Measurements from ENCODE around the gene SPP2.
A peak's percentile ranks its signal among the peaks of the same experiment; 100 is the strongest.

The SPP2 gene

DNA sequence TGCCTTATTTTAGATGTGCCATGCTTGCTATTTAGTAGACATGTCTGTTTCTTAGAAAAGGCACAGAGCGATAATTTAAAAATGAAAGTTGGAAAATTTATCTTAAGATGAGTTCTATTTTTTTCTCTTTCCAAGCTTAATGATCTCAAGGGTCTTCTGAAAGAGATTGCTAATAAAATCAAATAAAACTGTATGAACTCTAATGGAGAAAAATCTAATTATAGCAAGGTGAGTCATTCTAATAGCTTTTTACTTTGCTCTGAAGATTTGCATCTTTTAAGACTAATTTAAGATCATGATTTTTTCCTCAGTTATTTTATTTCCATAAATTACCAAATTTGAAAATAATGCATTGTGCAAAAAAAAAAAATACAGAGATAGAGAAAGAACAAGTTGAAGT lies 36.1 kb upstream of the SPP2 start:
- H3K4me3 ChIP-seq (ENCODE audit: low read depth, low read length) = no peak overlapping the region
- TF ChIP-seq, protein P1, sequence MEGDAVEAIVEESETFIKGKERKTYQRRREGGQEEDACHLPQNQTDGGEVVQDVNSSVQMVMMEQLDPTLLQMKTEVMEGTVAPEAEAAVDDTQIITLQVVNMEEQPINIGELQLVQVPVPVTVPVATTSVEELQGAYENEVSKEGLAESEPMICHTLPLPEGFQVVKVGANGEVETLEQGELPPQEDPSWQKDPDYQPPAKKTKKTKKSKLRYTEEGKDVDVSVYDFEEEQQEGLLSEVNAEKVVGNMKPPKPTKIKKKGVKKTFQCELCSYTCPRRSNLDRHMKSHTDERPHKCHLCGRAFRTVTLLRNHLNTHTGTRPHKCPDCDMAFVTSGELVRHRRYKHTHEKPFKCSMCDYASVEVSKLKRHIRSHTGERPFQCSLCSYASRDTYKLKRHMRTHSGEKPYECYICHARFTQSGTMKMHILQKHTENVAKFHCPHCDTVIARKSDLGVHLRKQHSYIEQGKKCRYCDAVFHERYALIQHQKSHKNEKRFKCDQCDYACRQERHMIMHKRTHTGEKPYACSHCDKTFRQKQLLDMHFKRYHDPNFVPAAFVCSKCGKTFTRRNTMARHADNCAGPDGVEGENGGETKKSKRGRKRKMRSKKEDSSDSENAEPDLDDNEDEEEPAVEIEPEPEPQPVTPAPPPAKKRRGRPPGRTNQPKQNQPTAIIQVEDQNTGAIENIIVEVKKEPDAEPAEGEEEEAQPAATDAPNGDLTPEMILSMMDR (IDR thresholded peaks at IDR 0.05; ENCODE audit: control insufficient read depth, extremely low read depth, insufficient read depth) = no peak
- DNase-seq (ENCODE audit: low read depth) = no peak

DNA sequence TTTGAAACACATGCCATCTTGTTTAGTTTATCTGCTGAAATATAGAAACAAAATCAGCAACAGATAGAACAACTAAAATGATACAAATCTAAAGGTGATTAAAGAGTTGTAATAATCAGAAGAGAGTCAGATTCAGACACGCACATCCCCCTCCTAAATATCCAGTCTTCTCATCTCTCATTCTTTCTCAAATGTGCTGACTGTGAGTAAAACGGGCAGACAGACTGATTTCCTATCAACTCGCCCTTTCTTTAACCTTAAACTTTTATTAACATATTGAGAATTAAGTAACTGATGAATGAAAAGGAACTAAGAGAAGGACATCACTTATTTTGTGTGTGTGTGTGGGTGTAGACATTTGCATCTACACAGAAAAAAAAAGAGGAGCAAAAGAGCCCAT lies 34.6 kb upstream of the SPP2 start:
- TF ChIP-seq, protein P1 (IDR thresholded peaks at IDR 0.05; ENCODE audit: control insufficient read depth, extremely low read depth, insufficient read depth) = no peak
- DNase-seq (ENCODE audit: low read depth) = no peak
- no peak overlapping the region for H3K4me3 ChIP-seq (ENCODE audit: low read depth, low read length)

DNA sequence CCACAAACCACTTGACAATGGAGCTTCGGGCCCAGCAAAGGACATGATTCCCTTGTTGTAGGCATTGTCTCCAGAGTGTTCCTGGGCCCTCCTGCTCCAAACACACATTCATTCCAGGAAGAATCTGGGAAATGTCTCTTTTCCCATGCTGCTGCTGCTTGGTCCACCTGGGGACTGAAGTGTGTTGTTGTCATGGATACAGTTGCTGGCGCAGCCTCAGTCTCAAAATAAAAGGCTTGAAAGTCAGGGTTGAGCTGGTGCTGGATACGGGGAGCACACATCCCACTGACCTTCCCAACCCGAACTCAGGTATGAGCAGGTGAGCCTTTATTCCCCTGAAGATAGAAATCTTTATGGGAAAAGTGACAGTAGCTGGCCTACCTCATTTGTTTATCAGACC lies 30.6 kb upstream of the SPP2 start:
- no peak for DNase-seq (ENCODE audit: low read depth)
- TF ChIP-seq, protein P1 (IDR thresholded peaks at IDR 0.05; ENCODE audit: control insufficient read depth, extremely low read depth, insufficient read depth) = no peak
- no peak overlapping the region for H3K4me3 ChIP-seq (ENCODE audit: low read depth, low read length)

DNA sequence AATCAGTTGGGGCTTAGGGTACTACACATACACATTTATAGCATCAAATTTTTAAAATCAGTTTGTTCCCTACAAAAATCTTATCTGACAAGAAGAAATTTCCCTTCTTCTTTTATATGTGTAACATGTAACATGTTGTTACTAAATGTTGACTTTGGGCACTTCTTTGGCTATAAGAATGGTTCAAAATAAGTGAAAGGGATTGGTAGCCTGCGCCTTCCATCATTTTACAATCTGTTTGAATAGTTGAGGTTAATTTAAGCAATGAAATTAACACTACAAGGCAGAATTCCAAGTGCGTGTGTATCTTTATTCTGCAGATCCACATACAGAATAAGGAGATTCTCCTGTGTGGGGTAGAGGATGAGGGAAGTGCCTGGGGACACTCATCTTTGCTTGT lies 30.2 kb upstream of the SPP2 start:
- no peak overlapping the region for H3K4me3 ChIP-seq (ENCODE audit: low read depth, low read length)
- DNase-seq (ENCODE audit: low read depth) = peak; percentile 93
- TF ChIP-seq, protein P1 (IDR thresholded peaks at IDR 0.05; ENCODE audit: control insufficient read depth, extremely low read depth, insufficient read depth) = no peak

DNA sequence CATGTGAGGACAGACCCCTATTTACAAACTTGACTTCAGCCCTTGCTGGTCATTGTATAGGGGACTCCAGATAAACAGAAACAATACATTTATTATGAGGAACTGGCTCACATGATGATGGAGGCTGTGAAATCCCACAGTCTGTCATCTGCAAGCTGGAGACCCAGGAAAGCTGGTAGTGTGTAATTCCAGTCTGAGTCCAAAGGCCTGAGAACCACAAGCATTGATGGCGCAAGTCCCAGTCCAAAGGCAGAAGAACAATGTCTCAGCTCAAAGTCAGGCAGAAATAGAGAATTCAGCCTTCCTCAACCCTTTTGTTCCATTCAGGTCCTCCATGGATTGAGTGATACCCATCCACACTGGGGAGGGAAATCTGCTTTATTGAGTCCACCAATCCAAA lies 28.1 kb upstream of the SPP2 start:
- TF ChIP-seq, protein P1 (IDR thresholded peaks at IDR 0.05; ENCODE audit: control insufficient read depth, extremely low read depth, insufficient read depth) = no peak
- no peak for DNase-seq (ENCODE audit: low read depth)

DNA sequence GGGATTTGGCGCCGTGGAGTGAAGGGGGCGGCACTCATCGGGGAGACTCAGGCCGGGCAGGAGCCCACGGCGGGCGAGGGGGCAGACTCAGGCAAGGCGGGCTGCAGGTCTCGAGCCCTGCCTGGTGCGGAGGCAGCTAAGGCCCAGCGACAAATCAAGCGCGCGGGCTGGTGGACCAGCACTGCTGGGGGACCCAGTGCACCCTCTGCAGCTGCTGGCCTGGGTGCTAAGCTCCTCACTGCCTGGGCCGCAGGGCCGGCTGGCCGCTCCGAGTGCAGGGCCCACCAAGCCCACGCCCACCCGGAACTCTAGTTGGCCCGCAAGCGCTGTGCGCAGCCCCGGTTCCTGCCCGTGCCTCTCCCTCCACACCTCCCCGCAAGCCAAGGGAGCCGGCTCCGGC lies 26.2 kb upstream of the SPP2 start:
- TF ChIP-seq, protein P1 (IDR thresholded peaks at IDR 0.05; ENCODE audit: control insufficient read depth, extremely low read depth, insufficient read depth) = no peak
- H3K4me3 ChIP-seq (ENCODE audit: low read depth, low read length) = no peak overlapping the region
- DNase-seq (ENCODE audit: low read depth) = no peak

More for the DNA sequence above, 28.1 kb upstream of the SPP2 start:
- H3K4me3 ChIP-seq (ENCODE audit: low read depth, low read length) = no peak overlapping the region

DNA sequence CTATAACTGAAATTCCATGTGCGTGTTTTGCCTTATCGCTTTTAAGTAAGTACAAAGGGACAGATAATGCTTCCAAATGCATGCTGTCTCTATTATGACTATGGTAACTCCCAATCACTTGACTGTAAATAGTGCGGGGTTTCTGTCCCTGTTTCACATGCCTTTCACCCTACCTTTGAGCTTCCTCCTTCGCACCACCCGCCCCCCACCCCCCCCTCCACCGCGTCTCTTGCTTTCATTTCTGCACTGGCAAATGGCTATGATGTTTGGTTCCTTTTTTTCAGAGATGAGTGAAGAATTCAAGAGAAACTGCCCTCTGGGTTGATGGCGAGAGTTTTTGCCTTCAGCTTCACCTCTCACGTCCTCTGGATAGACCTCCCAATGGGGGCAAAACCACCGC lies 25.0 kb upstream of the SPP2 start:
- TF ChIP-seq, protein P1 (IDR thresholded peaks at IDR 0.05; ENCODE audit: control insufficient read depth, extremely low read depth, insufficient read depth) = no peak
- H3K4me3 ChIP-seq (ENCODE audit: low read depth, low read length) = no peak overlapping the region
- no peak for DNase-seq (ENCODE audit: low read depth)
